Vagina (tissue), 2 donors: ENCODE results near the gene EIF2D. TPM values are rescaled to one million over a fixed set of nuclear protein-coding genes. Genes with fewer than 3 reads are reported as not detected.

ENCODE experiments used
- DNase-seq, 2 donors: peaks; one replicate each; pipeline ENCODE4 v3.0.0-alpha.2; 2017; ENCODE audit errors: extremely low spot score in 2 of 2
- H3K27ac ChIP-seq: fragments of 200-600 bp; sonication (generic); one replicate; pipeline ENCODE4 v1.5.1; 2019
- H3K27me3 ChIP-seq: fragments of 200-600 bp; sonication (generic); one replicate; pipeline ENCODE4 v1.5.1; 2019
- H3K36me3 ChIP-seq, 2 donors: fragments of 200-600 bp; sonication (generic); one replicate each; pipeline ENCODE4 v1.5.1; 2017 to 2019
- H3K4me1 ChIP-seq: fragments of 200-600 bp; sonication (generic); one replicate; pipeline ENCODE4 v1.5.1; 2019
- H3K4me3 ChIP-seq, 2 donors: fragments of 200-600 bp; sonication (generic); 1 replicate in 1 of 2; 2 replicates in 1 of 2; pipeline ENCODE4 v1.5.1; 2016 to 2019
- H3K9me3 ChIP-seq: fragments of 200-600 bp; sonication (generic); one replicate; pipeline ENCODE4 v1.5.1; 2019
- CTCF ChIP-seq, 3 experiments: fragments of 450-650 bp in 2 of 3; fragments of 200-600 bp in 1 of 3; sonication (generic) in 1 of 3; IDR thresholded peaks; one replicate each; pipeline ENCODE4 v1.5.1; 2017 to 2019; ENCODE audit warnings: antibody characterized with exemption in 3 of 3, mild to moderate bottlenecking in 2 of 3, moderate library complexity in 2 of 3
- POLR2A ChIP-seq, 2 donors: fragments of 450-650 bp; IDR thresholded peaks; one replicate each; pipeline ENCODE4 v1.6.1; 2017; ENCODE audit warnings: antibody characterized with exemption in 2 of 2, mild to moderate bottlenecking in 2 of 2, moderate library complexity in 2 of 2
- POLR2AphosphoS5 ChIP-seq, 2 donors: sonication (generic); formaldehyde crosslinking; IDR thresholded peaks; one replicate each; pipeline ENCODE4 v1.9.0; 2017; ENCODE audit warnings: antibody characterized with exemption in 2 of 2, mild to moderate bottlenecking in 2 of 2, low read depth in 1 of 2; ENCODE audit not compliant: insufficient read depth in 1 of 2
- intact Hi-C: fragments of 100-400 bp; cut with DNase I; formaldehyde crosslinking; loops from one replicate; pipeline ENCODE4 v1.15.1; 2023
- total RNA-seq: library from RNA; depleted of rRNA; stranded (reverse); fragments of >200 nt; gene quantifications from one replicate; pipeline ENCODE4 v1.2.3, GENCODE V29; 2016

EIF2D gene
- total RNA-seq, 1 donor from 2014 or later = 48.9 TPM

GRCh38 chr1:206580438-206581113 lies 31.7 kb downstream of the EIF2D start:
- no peak for DNase-seq
- Histone ChIP-seq H3K27me3 (no peaks in the 10 kb centered on the region), H3K4me3 (no peak overlapping the region), H3K27ac (peak overlapping the region; percentile 40), H3K36me3 (peaks cover 0 to 2% of the 10 kb centered on the region in 2 donors), H3K9me3 (no peaks in the 10 kb centered on the region), H3K4me1 (peaks cover 47% of the 10 kb centered on the region)
- intact Hi-C loops = loop anchor here (5.0 kb wide), 1 partner anchor 88 kb away; no protein-coding TSS in a partner anchor
- TF ChIP-seq CTCF (IDR thresholded peaks at IDR 0.05) = no peak
- TF ChIP-seq POLR2AphosphoS5 (IDR thresholded peaks at IDR 0.05; ENCODE audit: insufficient read depth in 1 of 2, low read depth in 1 of 2) = no peak
- TF ChIP-seq POLR2A (IDR thresholded peaks at IDR 0.05) = no peak

GRCh38 chr1:206579747-206580437 lies 32.4 kb downstream of the EIF2D start:
- no peaks in the 10 kb centered on the region for H3K36me3 ChIP-seq
- peak overlapping the region; percentile 40 for H3K27ac ChIP-seq
- H3K4me3 ChIP-seq = no peak overlapping the region
- intact Hi-C loops = loop anchor here (5.0 kb wide), 1 partner anchor 88 kb away; no protein-coding TSS in a partner anchor
- H3K27me3 ChIP-seq = no peaks in the 10 kb centered on the region
- peaks cover 47% of the 10 kb centered on the region for H3K4me1 ChIP-seq
- DNase-seq = no peak
- H3K9me3 ChIP-seq = no peaks in the 10 kb centered on the region
- TF ChIP-seq POLR2A (IDR thresholded peaks at IDR 0.05) (no peak), POLR2AphosphoS5 (IDR thresholded peaks at IDR 0.05; ENCODE audit: insufficient read depth in 1 of 2, low read depth in 1 of 2) (peak in 1 of 2 donors; percentile 27)

- Histone ChIP-seq H3K4me1 (peaks cover 44% of the 10 kb centered on the region), H3K27me3 (no peaks in the 10 kb centered on the region), H3K4me3 (no peak overlapping the region), H3K36me3 (no peaks in the 10 kb centered on the region), H3K9me3 (no peaks in the 10 kb centered on the region), H3K27ac (no peak overlapping the region)
- TF ChIP-seq POLR2AphosphoS5 (IDR thresholded peaks at IDR 0.05; ENCODE audit: insufficient read depth in 1 of 2, low read depth in 1 of 2) = no peak
- TF ChIP-seq POLR2A (IDR thresholded peaks at IDR 0.05) = no peak
- no peak for TF ChIP-seq CTCF (IDR thresholded peaks at IDR 0.05)
- no peak for DNase-seq
- intact Hi-C loops = no loop called here
These were observed 33.3 kb downstream of the EIF2D start for GRCh38 chr1:206578978-206579374.

GRCh38 chr1:206578068-206578977 lies 33.9 kb downstream of the EIF2D start:
- H3K36me3 ChIP-seq = no peaks in the 10 kb centered on the region
- H3K4me3 ChIP-seq = no peak overlapping the region
- peaks cover 37% of the 10 kb centered on the region for H3K4me1 ChIP-seq
- DNase-seq = no peak
- no peaks in the 10 kb centered on the region for H3K27me3 ChIP-seq
- TF ChIP-seq POLR2A (IDR thresholded peaks at IDR 0.05) (no peak), POLR2AphosphoS5 (IDR thresholded peaks at IDR 0.05; ENCODE audit: insufficient read depth in 1 of 2, low read depth in 1 of 2) (no peak), CTCF (IDR thresholded peaks at IDR 0.05) (no peak)
- intact Hi-C loops = no loop called here
- H3K9me3 ChIP-seq = no peaks in the 10 kb centered on the region
- no peak overlapping the region for H3K27ac ChIP-seq

GRCh38 chr1:206577626-206578025 lies 34.6 kb downstream of the EIF2D start:
- Histone ChIP-seq H3K27me3 (no peaks in the 10 kb centered on the region), H3K4me3 (no peak overlapping the region), H3K27ac (no peak overlapping the region), H3K9me3 (no peaks in the 10 kb centered on the region), H3K4me1 (peaks cover 30% of the 10 kb centered on the region), H3K36me3 (no peaks in the 10 kb centered on the region)
- no peak for DNase-seq
- TF ChIP-seq CTCF (IDR thresholded peaks at IDR 0.05) (no peak), POLR2A (IDR thresholded peaks at IDR 0.05) (no peak), POLR2AphosphoS5 (IDR thresholded peaks at IDR 0.05; ENCODE audit: insufficient read depth in 1 of 2, low read depth in 1 of 2) (no peak)
- intact Hi-C loops = no loop called here
